PC-9 (cell line): Measurements from ENCODE around the gene PTPRA. TPM values are rescaled to one million over a fixed set of nuclear protein-coding genes. Genes with fewer than 3 reads are reported as not detected.

ENCODE experiments used
- BruUV-seq: library from RNA; stranded (reverse); fragments of 400-500 nt; replicated peaks from 2 replicates; lab custom pipeline; 2021; lab: Mats Ljungman, UMichigan
- CTCF ChIA-PET: fragments of 300-600 bp; sonication (Branson Sonifier 250); formaldehyde crosslinking; loops from one replicate; lab custom pipeline; 2022; ENCODE audit warnings: antibody characterized with exemption; lab: Charles Lee
- POLR2A ChIA-PET: fragments of 300-600 bp; sonication (Branson Sonifier 250); formaldehyde crosslinking; loops from one replicate; lab custom pipeline; 2022; ENCODE audit warnings: antibody characterized with exemption; ENCODE audit not compliant: unreplicated experiment; lab: Charles Lee
- DNase-seq, 2 experiments: peaks; one replicate each; pipeline versions ENCODE4 v3.0.0 to v3.0.0-alpha.2; 2015 to 2022; ENCODE audit warnings: mixed read lengths in 1 of 2
- H2AFZ ChIP-seq: fragments of 200-600 bp; sonication (generic); 2 replicates; pipeline ENCODE4 v1.8.1; 2017; ENCODE audit warnings: antibody characterized with exemption
- H3F3A ChIP-seq: fragments of 200-600 bp; sonication (generic); 2 replicates; pipeline ENCODE4 v1.8.1; 2017; ENCODE audit warnings: antibody characterized with exemption, mild to moderate bottlenecking, low read depth; ENCODE audit not compliant: insufficient read depth
- H3K27ac ChIP-seq: fragments of 200-600 bp; sonication (generic); 2 replicates; pipeline ENCODE4 v1.6.1; 2016; ENCODE audit warnings: mixed run types
- H3K27me3 ChIP-seq: fragments of 200-600 bp; sonication (generic); 2 replicates; pipeline ENCODE4 v1.6.1; 2016; ENCODE audit warnings: low read depth, mixed run types; ENCODE audit not compliant: insufficient read depth
- H3K36me3 ChIP-seq: fragments of 200-600 bp; sonication (generic); 2 replicates; pipeline ENCODE4 v1.6.1; 2016; ENCODE audit warnings: low read depth, mixed run types
- H3K4me1 ChIP-seq: fragments of 200-600 bp; sonication (generic); replicated peaks from 2 replicates; pipeline ENCODE4 v1.6.1; 2016; ENCODE audit warnings: mixed run types; ENCODE audit not compliant: insufficient read depth
- H3K4me2 ChIP-seq: fragments of 200-600 bp; sonication (generic); 2 replicates; pipeline ENCODE4 v1.6.1; 2017; ENCODE audit warnings: mixed run types
- H3K4me3 ChIP-seq: fragments of 200-600 bp; sonication (generic); 2 replicates; pipeline ENCODE4 v1.6.1; 2016; ENCODE audit warnings: mixed run types
- H3K79me2 ChIP-seq: fragments of 200-600 bp; sonication (generic); 2 replicates; pipeline ENCODE4 v1.6.1; 2017; ENCODE audit warnings: low read depth, mixed run types
- H3K9me2 ChIP-seq: fragments of 200-600 bp; sonication (generic); 2 replicates; pipeline ENCODE4 v1.8.1; 2017; ENCODE audit warnings: mild to moderate bottlenecking; ENCODE audit not compliant: insufficient read depth
- H3K9me3 ChIP-seq: fragments of 200-600 bp; sonication (generic); 2 replicates; pipeline ENCODE4 v1.8.1; 2016; ENCODE audit warnings: low read depth; ENCODE audit not compliant: insufficient read depth
- H4K20me1 ChIP-seq: fragments of 200-600 bp; sonication (generic); 2 replicates; pipeline ENCODE4 v1.8.1; 2017; ENCODE audit not compliant: insufficient read depth
- EZH2 ChIP-seq: fragments of 200-600 bp; sonication (generic); IDR thresholded peaks from 2 replicates; pipeline ENCODE4 v1.8.0; 2017; ENCODE audit warnings: antibody characterized with exemption, low read depth
- intact Hi-C: fragments of 100-400 bp; cut with micrococcal nuclease; formaldehyde crosslinking; loops from one replicate; pipeline ENCODE4 v1.10.0; 2022; ENCODE audit not compliant: unreplicated experiment
- total RNA-seq: library from RNA; stranded (reverse); gene quantifications from 2 replicates; pipeline ENCODE4 v1.2.3, GENCODE V29; 2021
- TF ChIP-seq, protein P1 (sequence below): fragments of 200-600 bp; sonication (generic); conservative IDR thresholded peaks from 2 replicates; pipeline ENCODE4 v1.6.1; 2017; ENCODE audit warnings: mixed run types, antibody characterized with exemption, mild to moderate bottlenecking, moderate library complexity

PTPRA gene
- total RNA-seq, 1 experiment from 2014 or later: 48.8 TPM

DNA sequence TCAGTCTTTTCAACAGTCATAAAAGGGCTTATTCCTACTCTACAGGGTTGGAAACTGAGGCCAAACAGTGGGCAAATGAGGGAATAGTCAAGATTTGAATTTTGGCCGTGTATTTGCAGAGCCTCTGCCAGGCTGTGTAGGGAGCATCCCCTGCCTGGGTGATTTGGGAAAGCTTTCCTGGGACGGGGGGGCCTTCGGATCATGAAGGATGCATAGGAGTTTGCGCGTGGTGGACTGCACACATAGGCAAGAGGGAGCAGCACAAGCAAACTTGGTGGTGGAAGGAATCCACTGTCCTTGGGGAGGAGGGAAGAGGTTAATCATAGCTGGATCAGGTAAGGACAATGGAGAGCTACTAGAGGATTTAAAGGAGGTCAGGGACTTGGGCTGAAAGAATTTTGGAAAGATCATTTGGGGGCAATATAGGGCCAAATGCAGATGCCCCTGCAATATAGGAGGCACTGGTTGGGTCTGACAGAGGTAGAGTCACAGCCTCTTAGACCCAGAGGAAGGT, 2.5 kb downstream of the PTPRA start:
- H3K9me2 ChIP-seq: no peaks in the 10 kb centered on the region
- H3K9me3 ChIP-seq: no peaks in the 10 kb centered on the region
- H2AFZ ChIP-seq: no peak overlapping the region
- DNase-seq: no peak
- H3K36me3 ChIP-seq: peaks cover 4% of the 10 kb centered on the region; the same call in 1 of the 2 replicates
- peaks cover 9% of the 10 kb centered on the region for H3K4me1 ChIP-seq
- peaks cover 57% of the 10 kb centered on the region for H3K79me2 ChIP-seq
- ChIA-PET POLR2A (no interaction called here), CTCF (no interaction called here)
- no peaks in the 10 kb centered on the region for H3K27me3 ChIP-seq
- no peak overlapping the region for H3K4me3 ChIP-seq
- H3F3A ChIP-seq: no peaks in the 10 kb centered on the region
- TF ChIP-seq, protein P1, sequence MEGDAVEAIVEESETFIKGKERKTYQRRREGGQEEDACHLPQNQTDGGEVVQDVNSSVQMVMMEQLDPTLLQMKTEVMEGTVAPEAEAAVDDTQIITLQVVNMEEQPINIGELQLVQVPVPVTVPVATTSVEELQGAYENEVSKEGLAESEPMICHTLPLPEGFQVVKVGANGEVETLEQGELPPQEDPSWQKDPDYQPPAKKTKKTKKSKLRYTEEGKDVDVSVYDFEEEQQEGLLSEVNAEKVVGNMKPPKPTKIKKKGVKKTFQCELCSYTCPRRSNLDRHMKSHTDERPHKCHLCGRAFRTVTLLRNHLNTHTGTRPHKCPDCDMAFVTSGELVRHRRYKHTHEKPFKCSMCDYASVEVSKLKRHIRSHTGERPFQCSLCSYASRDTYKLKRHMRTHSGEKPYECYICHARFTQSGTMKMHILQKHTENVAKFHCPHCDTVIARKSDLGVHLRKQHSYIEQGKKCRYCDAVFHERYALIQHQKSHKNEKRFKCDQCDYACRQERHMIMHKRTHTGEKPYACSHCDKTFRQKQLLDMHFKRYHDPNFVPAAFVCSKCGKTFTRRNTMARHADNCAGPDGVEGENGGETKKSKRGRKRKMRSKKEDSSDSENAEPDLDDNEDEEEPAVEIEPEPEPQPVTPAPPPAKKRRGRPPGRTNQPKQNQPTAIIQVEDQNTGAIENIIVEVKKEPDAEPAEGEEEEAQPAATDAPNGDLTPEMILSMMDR: no peak
- TF ChIP-seq EZH2: no peak
- H4K20me1 ChIP-seq: no peaks in the 10 kb centered on the region; the same call in 1 of the 2 replicates
- H3K27ac ChIP-seq: no peak overlapping the region
- no TSS peak for BruUV-seq
- intact Hi-C loops: no loop called here
- peak overlapping the region; percentile 92; the same call in 1 of the 2 replicates for H3K4me2 ChIP-seq

DNA sequence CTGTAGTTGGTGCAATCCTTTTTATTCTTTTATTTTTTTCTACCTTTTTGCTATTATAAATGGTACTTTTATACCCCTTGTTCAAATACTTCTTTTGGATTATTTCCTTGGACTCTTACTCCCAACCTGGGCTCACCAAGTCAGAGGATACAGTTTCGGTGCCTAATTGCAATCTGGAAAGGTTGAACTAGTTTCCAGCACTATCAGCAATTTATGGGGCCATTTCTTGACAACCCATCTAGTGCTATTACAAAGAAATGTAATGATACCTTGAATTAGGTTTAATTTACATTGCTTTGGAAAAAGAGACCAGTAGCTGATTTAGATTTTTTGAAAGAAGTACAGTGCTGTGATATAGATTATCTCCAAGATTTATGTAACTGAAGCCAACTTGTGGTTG, 5.2 kb downstream of the PTPRA start:
- Histone ChIP-seq H3K27me3 (no peaks in the 10 kb centered on the region), H2AFZ (no peak overlapping the region), H3K4me2 (no peak overlapping the region), H3K36me3 (peaks cover 4% of the 10 kb centered on the region; the same call in 1 of the 2 replicates), H4K20me1 (no peaks in the 10 kb centered on the region; the same call in 1 of the 2 replicates), H3K79me2 (peaks cover 65% of the 10 kb centered on the region), H3K9me2 (no peaks in the 10 kb centered on the region), H3K27ac (no peak overlapping the region), H3K4me1 (peaks cover 7% of the 10 kb centered on the region; the same call in 1 of the 2 replicates), H3K4me3 (no peak overlapping the region), H3K9me3 (no peaks in the 10 kb centered on the region), H3F3A (no peaks in the 10 kb centered on the region)
- POLR2A ChIA-PET: no interaction called here
- no peak for DNase-seq
- CTCF ChIA-PET: no interaction called here
- no peak for TF ChIP-seq EZH2
- TF ChIP-seq, protein P1: no peak
- no TSS peak for BruUV-seq
- intact Hi-C loops: no loop called here

DNA sequence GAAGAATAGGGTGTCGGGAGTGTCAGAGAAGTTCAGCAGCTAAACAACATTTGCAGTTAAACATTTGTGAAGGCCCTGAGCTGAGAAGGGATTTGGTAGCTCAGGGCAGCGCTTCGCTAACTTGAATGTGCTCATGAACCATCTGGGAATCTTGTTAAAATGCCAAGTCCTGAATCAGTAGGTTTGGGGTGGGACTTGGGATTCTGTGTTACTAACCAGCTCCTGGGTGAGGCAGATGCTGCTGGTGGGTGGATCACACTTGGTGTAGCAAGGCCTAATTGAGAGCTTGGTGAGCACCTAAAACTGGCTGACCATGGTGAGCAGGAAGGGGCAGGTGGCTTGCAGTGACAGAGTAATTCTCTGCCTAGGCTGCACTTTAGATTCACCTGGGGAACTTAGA, 5.9 kb downstream of the PTPRA start:
- H3K9me3 ChIP-seq: no peaks in the 10 kb centered on the region
- intact Hi-C loops: no loop called here
- CTCF ChIA-PET: no interaction called here
- no peaks in the 10 kb centered on the region for H3K9me2 ChIP-seq
- H3K27me3 ChIP-seq: no peaks in the 10 kb centered on the region
- peaks cover 4% of the 10 kb centered on the region for H4K20me1 ChIP-seq
- H3K79me2 ChIP-seq: peaks cover 65% of the 10 kb centered on the region
- peaks cover 7% of the 10 kb centered on the region; the same call in 1 of the 2 replicates for H3K4me1 ChIP-seq
- DNase-seq: no peak
- TF ChIP-seq, protein P1: no peak
- no peak for TF ChIP-seq EZH2
- no peak overlapping the region for H2AFZ ChIP-seq
- H3K4me2 ChIP-seq: no peak overlapping the region
- POLR2A ChIA-PET: interaction anchor here (0.6 kb wide), 1 partner anchor 9 kb away, joined by 10 read pairs; no protein-coding TSS in a partner anchor
- H3K36me3 ChIP-seq: peaks cover 4% of the 10 kb centered on the region; the same call in 1 of the 2 replicates
- H3K27ac ChIP-seq: no peak overlapping the region
- H3F3A ChIP-seq: no peaks in the 10 kb centered on the region
- no TSS peak for BruUV-seq
- H3K4me3 ChIP-seq: no peak overlapping the region
